Stimulated activated naive CD4-positive, alpha-beta T cell (primary cell): Measurements from ENCODE around the gene TUBA4A.
A peak's percentile ranks its signal among the peaks of the same experiment; 100 is the strongest.
"Not testable (repeated sequence)": the region's sequence is repeated elsewhere in the genome, so short reads cannot be mapped to it uniquely, and the experiment has no call there.

Experiments
- DNase-seq, 6 experiments: peaks; one replicate each; lab custom pipeline; 2025; lab: John Stamatoyannopoulos, UW

TUBA4A gene

GRCh38 chr2:219268294-219268693 lies 14.6 kb upstream of the TUBA4A start:
- no peak for DNase-seq

- DNase-seq: no peak
These were observed 13.2 kb upstream of the TUBA4A start for GRCh38 chr2:219266886-219267285.

GRCh38 chr2:219266232-219266631 lies 12.5 kb upstream of the TUBA4A start:
- no peak for DNase-seq

DNA sequence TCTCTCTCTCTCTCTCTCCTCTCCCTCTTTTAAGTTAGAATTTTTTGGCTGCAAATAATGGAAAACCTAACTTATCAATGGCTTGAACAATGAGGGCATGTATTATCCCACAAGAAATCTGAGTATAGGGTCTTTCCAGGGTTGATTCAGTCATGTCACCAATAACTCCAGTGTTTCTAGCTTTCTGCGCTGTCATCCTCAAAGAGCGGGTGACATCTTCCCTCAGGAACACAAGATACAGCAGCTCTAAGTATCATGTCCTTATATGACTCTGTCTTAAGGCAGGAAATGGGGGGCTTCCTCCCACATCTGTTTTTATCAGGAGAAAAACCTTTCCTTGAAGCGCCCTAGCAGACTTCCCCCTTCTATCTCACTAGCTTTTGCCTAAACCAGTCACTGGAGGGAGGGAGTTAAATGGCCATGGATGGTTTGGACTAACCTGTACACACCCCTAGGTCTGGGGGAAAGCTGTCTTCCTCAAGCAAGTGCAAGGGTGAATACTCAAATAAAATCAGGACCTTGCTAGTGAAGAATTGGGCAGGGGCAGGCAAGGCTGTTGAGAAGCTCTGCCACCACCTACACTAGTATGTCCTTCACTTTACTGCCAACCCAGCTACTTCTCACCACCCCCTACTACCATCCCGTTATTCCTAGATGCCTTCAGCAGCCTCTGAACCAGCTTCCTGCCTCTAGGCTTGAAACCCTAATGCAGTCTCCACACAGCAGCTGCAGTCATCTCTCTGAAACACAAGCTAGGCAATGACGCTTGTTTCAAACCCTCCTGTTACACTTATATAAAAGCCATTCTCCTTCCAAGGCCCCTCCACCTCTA lies 7.5 kb upstream of the TUBA4A start:
- DNase-seq: no peak

DNA sequence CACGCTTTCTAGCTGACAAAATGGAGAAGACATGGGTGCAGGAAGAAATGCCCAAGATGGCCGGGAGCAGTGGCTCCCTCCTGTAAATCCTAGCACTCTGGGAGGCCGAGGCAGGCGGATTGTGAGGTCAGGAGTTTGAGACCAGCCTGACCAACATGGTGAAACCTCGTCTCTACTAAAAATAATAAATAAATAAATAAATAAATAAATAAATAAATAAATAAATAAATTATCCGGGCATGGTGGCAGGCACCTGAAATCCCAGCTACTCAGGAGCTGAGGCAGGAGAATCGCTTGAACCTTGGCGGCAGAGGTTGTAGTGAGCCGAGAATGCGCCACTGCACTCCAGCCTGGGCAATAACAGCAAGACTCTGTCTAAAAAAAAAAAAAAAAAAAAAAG lies 5.2 kb upstream of the TUBA4A start:
- DNase-seq: not testable (repeated sequence)

- peak in 5 of 6 experiments; percentile 38 to 87 (median 75) for DNase-seq
These were observed 978 bp upstream of the TUBA4A start for GRCh38 chr2:219254590-219255201.

DNA sequence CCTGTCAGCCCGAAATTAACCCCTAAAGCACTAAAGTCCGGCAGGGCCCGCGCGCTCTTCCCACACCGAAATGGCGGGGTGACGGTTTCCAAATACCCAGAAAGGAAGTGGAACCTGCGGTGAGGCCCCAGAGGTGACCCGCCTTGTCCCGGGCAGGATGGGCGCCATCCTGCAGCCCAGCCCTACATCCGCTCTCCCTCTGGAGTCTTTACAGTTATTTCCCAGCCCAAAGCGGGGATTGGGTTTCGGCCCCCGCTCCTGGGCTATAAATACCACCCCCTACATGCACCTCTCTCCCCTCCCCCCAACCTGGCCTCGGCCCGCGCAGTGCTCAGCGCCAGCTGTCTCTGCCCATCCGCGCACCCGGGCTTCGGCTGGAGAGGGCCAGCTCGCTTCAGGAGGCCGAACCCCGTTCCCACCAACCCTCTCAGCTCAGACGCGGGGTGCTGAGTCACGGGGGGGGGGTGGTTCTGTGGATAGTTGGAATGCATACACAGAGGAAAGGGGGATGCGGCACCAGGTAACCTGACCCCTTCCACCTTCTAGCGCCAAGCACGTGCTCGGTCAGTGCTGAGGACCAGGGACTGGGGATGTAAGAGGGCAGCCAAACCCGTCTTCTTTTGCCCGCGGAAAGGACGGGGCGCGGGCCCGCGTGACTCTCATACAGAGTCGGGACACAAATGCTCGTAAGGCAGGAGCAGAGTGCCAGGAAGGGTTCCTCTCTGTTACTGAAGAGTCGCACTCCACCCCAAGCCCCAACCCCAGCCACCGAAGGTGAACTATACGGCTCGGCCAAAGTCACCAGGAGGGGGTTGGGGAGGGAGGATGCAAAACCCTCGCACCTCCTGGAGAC lies 592 bp downstream of the TUBA4A start, which contains the start of gene TUBA4B:
TSS of gene TUBA4B (plus strand) at position 344 of the 853 bp plus-strand sequence. CDS start at position 509, 165 bp downstream.
- peak in 5 of 6 experiments; percentile 20 to 64 (median 46) for DNase-seq

GRCh38 chr2:219252570-219252899 lies 1.2 kb downstream of the TUBA4A start:
- peak in 3 of 6 experiments; percentile 18 to 40 (median 32) for DNase-seq

GRCh38 chr2:219252084-219252483 lies 1.6 kb downstream of the TUBA4A start:
- DNase-seq: no peak

DNA sequence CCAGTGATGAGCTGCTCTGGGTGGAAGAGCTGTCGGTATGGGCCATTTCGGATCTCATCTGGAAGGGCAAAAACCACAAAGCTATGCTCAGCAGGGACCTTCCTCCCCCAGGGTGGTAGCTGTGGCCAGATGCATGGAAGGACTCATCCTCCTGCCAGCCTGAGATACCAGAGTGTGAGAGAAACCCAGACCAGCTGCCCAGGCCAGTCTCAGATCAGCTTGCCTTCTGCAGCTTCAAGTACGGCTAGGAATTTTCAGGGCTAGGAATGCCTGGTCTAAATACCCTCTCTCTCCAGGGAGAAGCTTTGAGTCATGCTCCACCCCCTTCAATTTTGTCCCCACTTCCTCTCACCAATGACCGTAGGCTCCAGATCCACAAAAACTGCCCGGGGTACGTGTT lies 2.1 kb downstream of the TUBA4A start:
- no peak for DNase-seq

DNA sequence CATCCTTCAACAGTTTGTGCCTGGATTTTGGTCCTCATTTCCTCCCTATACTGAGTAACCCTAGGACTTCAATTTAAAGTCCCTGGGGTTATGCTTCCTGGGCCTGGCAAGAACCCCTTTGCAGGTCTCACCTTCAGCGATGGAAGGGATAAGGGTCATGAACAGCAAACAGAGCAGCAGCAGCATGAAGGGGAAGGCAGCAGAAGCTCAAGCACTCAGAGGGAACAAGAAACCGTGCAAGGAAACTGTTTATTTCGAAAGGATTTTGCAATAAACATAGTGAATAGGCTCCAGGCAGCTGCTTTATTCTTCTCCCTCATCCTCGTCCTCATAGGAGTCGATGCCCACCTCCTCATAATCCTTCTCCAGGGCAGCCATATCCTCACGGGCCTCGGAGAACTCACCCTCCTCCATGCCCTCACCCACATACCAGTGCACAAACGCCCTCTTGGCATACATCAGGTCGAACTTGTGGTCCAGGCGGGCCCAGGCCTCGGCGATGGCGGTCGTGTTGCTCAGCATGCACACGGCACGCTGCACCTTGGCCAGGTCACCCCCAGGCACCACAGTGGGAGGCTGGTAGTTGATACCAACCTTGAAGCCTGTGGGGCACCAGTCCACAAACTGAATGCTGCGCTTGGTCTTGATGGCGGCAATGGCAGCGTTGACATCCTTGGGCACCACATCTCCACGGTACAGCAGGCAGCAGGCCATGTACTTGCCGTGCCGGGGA lies 3.5 kb downstream of the TUBA4A start:
- peak in 1 of 6 experiments; percentile 39 for DNase-seq

GRCh38 chr2:219249203-219249980 lies 4.3 kb downstream of the TUBA4A start:
- peak in 5 of 6 experiments; percentile 32 to 50 (median 41) for DNase-seq

- DNase-seq: no peak
These were observed 4.9 kb downstream of the TUBA4A start for GRCh38 chr2:219248845-219249202.

DNA sequence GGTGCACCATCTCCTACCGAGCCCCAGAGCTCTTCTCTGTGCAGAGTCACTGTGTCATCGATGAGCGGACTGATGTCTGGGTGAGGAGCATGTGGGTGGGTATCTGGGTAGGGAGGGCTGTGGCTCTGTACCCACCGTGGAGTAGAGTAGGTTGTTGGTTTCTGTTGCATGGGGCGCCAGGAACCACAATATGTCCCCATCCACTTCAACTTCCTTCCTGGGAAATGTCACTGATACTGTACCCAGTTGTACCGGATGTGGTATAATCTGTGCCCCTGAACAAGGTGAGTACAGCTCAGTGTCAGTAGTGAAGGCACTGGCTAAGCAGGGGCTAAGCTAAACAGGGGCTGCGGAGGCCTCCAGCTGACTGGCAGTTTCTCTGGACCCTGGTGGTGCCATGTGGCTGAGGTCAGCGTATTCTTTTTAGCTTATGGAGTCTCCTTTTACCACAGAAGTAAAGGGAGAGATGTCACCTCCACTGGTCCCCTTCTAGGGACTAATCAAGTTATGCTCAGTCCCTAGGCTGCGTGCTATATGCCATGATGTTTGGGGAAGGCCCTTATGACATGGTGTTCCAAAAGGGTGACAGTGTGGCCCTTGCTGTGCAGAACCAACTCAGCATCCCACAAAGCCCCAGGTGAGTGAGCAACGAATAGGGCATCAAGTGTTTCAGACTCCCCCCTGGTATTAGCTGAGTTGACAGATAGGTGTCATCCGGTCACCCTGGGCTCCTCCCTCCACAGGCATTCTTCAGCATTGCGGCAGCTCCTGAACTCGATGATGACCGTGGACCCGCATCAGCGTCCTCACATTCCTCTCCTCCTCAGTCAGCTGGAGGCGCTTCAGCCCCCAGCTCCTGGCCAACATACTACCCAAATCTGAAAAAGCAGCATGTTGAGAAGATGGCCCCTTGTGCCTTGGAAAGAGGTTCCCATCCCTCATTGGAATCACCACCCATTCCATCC lies 5.8 kb downstream of the TUBA4A start:
- DNase-seq: peak; percentile 25 to 82 (median 57)

DNA sequence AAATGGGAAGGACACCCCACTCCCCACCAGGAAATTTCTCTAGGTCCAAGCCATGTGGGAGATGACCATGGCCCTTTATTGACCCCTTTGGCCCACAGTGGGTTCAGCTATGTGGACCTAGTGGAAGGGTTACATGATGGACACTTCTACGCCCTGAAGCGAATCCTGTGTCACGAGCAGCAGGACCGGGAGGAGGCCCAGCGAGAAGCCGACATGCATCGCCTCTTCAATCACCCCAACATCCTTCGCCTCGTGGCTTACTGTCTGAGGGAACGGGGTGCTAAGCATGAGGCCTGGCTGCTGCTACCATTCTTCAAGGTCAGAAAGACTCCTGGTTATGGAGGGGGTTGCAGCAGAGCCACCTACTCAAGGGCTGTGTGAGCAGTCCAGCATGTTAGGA lies 7.2 kb downstream of the TUBA4A start:
- no peak for DNase-seq

DNA sequence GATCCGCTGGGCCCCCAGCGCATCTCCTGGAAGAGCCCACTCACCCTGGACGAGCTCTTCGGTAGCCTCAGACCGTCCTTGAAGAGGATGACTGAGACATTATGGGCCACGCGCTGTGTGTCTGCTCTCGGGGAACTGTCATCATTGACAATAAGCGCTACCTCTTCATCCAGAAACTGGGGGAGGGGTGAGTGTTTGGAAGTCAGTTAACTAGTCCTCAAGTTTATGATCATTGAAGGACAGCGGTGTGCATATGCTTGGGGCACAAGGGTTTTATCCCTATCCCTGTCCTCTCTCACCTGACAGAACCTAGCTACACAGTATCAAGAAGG lies 7.9 kb downstream of the TUBA4A start:
- DNase-seq: peak in 1 of 6 experiments; percentile 31

DNA sequence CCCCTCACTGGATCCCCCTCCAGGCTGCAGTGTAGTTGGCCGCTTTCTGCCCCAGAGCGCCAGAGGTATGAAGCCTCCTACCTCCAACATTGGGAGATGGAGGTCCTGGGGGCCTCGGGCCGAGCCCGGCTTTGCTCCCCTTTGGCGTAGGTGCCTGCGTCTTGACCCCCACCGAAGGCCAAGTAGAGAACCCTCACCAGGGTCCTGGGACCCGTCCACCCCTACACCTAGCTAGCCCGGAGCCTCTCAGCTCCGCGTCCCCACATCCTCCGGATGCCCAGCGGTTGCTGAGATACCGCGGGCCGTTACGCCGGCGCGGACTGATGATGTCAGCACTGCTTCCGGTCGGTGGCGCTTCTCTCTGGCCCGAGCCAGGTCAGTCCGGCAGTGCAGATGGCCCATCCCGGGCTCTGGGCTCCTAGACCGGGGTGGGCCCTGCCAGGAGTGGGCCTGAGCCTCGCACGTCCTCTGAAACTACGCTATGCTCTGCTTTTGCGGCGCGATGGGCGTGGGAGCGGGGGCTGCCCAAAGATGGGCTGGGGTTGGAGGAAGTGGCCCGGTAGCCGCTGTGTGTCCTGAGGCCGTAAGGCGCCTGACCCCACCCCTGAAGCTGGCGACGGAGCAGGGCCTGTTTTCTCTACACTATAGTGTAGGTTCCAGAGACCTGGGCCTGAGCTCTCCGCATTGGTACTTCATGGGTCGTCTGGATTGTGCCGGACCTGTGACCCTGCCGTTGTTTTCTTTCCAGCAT lies 8.4 kb downstream of the TUBA4A start, which contains the start of the genes GLB1L and STK16:
TSS of gene GLB1L (minus strand) at position 297 of the 751 bp plus-strand sequence. CDS start 1,871 bp downstream, outside the sequence.
TSS of gene STK16 (plus strand) at position 332 of the 751 bp plus-strand sequence. CDS start 521 bp downstream, outside the sequence.
- DNase-seq: peak; percentile 67 to 89 (median 76)

GRCh38 chr2:219244789-219245147 lies 8.9 kb downstream of the TUBA4A start:
- no peak for DNase-seq

GRCh38 chr2:219243291-219243761 lies 10.4 kb downstream of the TUBA4A start:
- no peak for DNase-seq
